Lower lobe of right lung (tissue), 2 donors: Measurements from ENCODE around the gene MARF1. TPM values are rescaled to one million over a fixed set of nuclear protein-coding genes. Genes with fewer than 3 reads are reported as not detected.

ENCODE experiments used
- ATAC-seq, 2 donors: fragments of 200-7000 bp; cut with Tn5 transposase; one replicate each; pipeline ENCODE4 v1.9.1; 2020 to 2022; ENCODE audit warnings: mild to moderate bottlenecking in 2 of 2, moderate library complexity in 2 of 2
- DNase-seq: peaks from one replicate; pipeline ENCODE4 v3.0.0-alpha.2; 2020
- H3K27ac ChIP-seq: fragments of 200-600 bp; one replicate; pipeline ENCODE4 v1.8.0; 2022
- H3K27me3 ChIP-seq: fragments of 200-600 bp; one replicate; pipeline ENCODE4 v1.8.0; 2022; ENCODE audit warnings: low read depth
- H3K36me3 ChIP-seq: fragments of 200-600 bp; one replicate; pipeline ENCODE4 v1.8.0; 2022; ENCODE audit warnings: mild to moderate bottlenecking
- H3K4me1 ChIP-seq: fragments of 200-600 bp; one replicate; pipeline ENCODE4 v1.8.0; 2022
- H3K4me3 ChIP-seq: fragments of 200-600 bp; one replicate; pipeline ENCODE4 v1.8.0; 2022; ENCODE audit warnings: mild to moderate bottlenecking
- H3K9me3 ChIP-seq: fragments of 200-600 bp; one replicate; pipeline ENCODE4 v1.8.0; 2022
- intact Hi-C: fragments of 100-400 bp; cut with DNase I; formaldehyde crosslinking; loops from one replicate; pipeline ENCODE4 v1.11.0; 2022
- total RNA-seq: library from RNA; stranded (reverse); fragmentation: NEBNext Ultra II Directional; extraction: Animal tissue kit (Norgen Biotek cat#: 25700); gene quantifications from one replicate; pipeline ENCODE4 v1.2.1, GENCODE V29; 2021
- TF ChIP-seq, protein P1 (sequence below): fragments of 200-600 bp; IDR thresholded peaks from one replicate; pipeline ENCODE4 v1.8.0; 2022; ENCODE audit warnings: antibody characterized with exemption, mild to moderate bottlenecking
- donor health status: DM: no; HTN: yes; CAD: no; lungs with severe emphysema.

The MARF1 gene
- total RNA-seq, 1 donor from 2014 or later: 111 TPM

DNA sequence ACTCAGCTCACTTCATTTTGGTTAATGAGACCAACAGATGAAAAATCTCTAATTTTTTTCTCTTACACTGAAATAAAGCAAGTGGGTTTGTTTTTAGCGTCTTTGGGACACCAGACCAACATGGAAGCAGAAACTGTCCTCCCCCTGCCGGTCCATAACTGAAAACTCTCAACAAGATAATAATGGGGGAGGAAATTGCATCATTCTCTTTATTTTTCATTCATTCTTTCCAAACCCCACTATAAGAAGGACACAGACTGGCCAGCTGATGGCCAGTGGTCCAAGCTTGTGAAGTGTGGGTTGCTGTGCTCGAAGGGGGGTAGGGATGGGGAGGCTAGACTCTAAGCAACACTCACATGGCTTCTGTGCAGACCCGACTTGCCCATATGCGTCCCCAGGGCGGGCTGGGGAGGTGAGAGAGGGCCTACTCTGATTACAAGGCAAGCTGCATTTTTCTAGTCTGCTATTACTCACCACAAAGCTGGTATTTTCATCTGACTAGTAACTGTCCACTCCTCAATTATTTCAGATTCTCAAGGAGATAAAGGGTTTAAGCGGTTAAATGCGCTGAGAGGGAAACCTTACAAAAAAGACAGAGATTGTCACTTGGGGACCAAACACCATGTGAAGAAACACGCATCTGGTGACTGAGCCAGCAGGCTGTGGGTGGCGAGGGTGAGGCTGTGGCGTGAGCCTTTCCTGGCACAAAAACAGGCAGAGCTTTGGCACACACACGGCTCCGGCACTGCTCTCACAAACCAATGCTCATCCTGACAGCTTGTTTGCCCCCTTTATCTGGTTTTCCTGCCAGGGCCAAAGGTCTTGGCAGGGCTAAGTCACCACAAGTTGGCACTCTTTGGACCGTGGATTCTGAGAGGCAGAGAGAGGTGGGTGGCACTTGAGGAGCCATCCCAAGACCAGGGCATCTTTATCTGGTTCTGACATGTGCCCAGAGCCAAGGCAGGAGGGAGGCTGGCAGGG, 38.2 kb downstream of the MARF1 start:
- no peak for ATAC-seq
- Histone ChIP-seq H3K4me1 (peaks cover 12% of the 10 kb centered on the region), H3K27me3 (no peaks in the 10 kb centered on the region), H3K4me3 (no peak overlapping the region), H3K9me3 (no peaks in the 10 kb centered on the region), H3K27ac (no peak overlapping the region), H3K36me3 (peaks cover 100% of the 10 kb centered on the region)
- intact Hi-C loops: no loop called here
- no peak for DNase-seq
- TF ChIP-seq, protein P1, sequence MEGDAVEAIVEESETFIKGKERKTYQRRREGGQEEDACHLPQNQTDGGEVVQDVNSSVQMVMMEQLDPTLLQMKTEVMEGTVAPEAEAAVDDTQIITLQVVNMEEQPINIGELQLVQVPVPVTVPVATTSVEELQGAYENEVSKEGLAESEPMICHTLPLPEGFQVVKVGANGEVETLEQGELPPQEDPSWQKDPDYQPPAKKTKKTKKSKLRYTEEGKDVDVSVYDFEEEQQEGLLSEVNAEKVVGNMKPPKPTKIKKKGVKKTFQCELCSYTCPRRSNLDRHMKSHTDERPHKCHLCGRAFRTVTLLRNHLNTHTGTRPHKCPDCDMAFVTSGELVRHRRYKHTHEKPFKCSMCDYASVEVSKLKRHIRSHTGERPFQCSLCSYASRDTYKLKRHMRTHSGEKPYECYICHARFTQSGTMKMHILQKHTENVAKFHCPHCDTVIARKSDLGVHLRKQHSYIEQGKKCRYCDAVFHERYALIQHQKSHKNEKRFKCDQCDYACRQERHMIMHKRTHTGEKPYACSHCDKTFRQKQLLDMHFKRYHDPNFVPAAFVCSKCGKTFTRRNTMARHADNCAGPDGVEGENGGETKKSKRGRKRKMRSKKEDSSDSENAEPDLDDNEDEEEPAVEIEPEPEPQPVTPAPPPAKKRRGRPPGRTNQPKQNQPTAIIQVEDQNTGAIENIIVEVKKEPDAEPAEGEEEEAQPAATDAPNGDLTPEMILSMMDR: no peak

- DNase-seq (no peak), ATAC-seq (no peak)
- H3K27ac ChIP-seq: no peak overlapping the region
- H3K36me3 ChIP-seq: peaks cover 100% of the 10 kb centered on the region
- intact Hi-C loops: no loop called here
- H3K9me3 ChIP-seq: no peaks in the 10 kb centered on the region
- H3K4me3 ChIP-seq: no peak overlapping the region
- peaks cover 3% of the 10 kb centered on the region for H3K4me1 ChIP-seq
- TF ChIP-seq, protein P1: no peak
- H3K27me3 ChIP-seq: no peaks in the 10 kb centered on the region
Observed at GRCh38 chr16:15602285-15603044, 40.5 kb downstream of the MARF1 start.

- DNase-seq: no peak
- Histone ChIP-seq H3K4me3 (no peak overlapping the region), H3K36me3 (peaks cover 100% of the 10 kb centered on the region), H3K9me3 (no peaks in the 10 kb centered on the region), H3K27me3 (no peaks in the 10 kb centered on the region), H3K27ac (no peak overlapping the region), H3K4me1 (no peaks in the 10 kb centered on the region)
- intact Hi-C loops: no loop called here
- TF ChIP-seq, protein P1: no peak
- peak; percentile 47 to 77 for ATAC-seq
Observed at GRCh38 chr16:15601212-15601879, 41.6 kb downstream of the MARF1 start.

- Histone ChIP-seq H3K4me3 (no peak overlapping the region), H3K36me3 (peaks cover 100% of the 10 kb centered on the region), H3K9me3 (no peaks in the 10 kb centered on the region), H3K27me3 (no peaks in the 10 kb centered on the region), H3K4me1 (no peaks in the 10 kb centered on the region), H3K27ac (no peak overlapping the region)
- intact Hi-C loops: no loop called here
- TF ChIP-seq, protein P1: no peak
- no peak for ATAC-seq
- no peak for DNase-seq
Observed at GRCh38 chr16:15599303-15600070, 43.5 kb downstream of the MARF1 start.
